Transverse colon (tissue), 4 donors: ENCODE measurements around the gene OR2S2.

Experiments used
- CTCF ChIP-seq, 5 experiments: fragments of 200-600 bp in 3 of 5; fragments of 450-650 bp in 2 of 5; sonication (generic) in 3 of 5; IDR thresholded peaks; 1 replicate in 2 of 5; 2 replicates in 3 of 5; pipeline ENCODE4 v1.5.1; 2016 to 2017; ENCODE audit warnings: antibody characterized with exemption in 5 of 5, inconsistent platforms in 3 of 5, mild to moderate bottlenecking in 2 of 5, moderate library complexity in 1 of 5
- EP300 ChIP-seq: sonication (generic); formaldehyde crosslinking; IDR thresholded peaks from one replicate; pipeline ENCODE4 v1.6.1; 2017; ENCODE audit warnings: antibody characterized with exemption, low read depth
- POLR2A ChIP-seq: fragments of 450-650 bp; IDR thresholded peaks from one replicate; pipeline ENCODE4 v1.6.1; 2016; ENCODE audit warnings: antibody characterized with exemption, mild to moderate bottlenecking, moderate library complexity
- POLR2AphosphoS5 ChIP-seq, 3 donors: sonication (generic); formaldehyde crosslinking; IDR thresholded peaks; one replicate each; pipeline ENCODE4 v1.6.1; 2016; ENCODE audit warnings: antibody characterized with exemption in 3 of 3

- peak; percentile 76 to 88 (median 84) for TF ChIP-seq CTCF (IDR thresholded peaks at IDR 0.05)
- TF ChIP-seq POLR2A: no peak
- peak in 1 of 3 donors; percentile 42 for TF ChIP-seq POLR2AphosphoS5 (IDR thresholded peaks at IDR 0.05)
- TF ChIP-seq EP300: no peak
Measured at GRCh38 chr9:35945341-35946018, 12.5 kb downstream of the OR2S2 start.
